ENCODE measurements around the gene KCNH1. TPM values are rescaled to one million over a fixed set of nuclear protein-coding genes. Genes with fewer than 3 reads are reported as not detected.
A peak's percentile ranks its signal among the peaks of the same experiment; 100 is the strongest.

Gene KCNH1
- total RNA-seq, 1 experiment from 2014 or later, result 2.4 TPM

- DNase-seq (ENCODE audit: low read depth), result no peak
Measured at GRCh38 chr1:210815641-210816550, 318.1 kb downstream of the KCNH1 start.

- DNase-seq (ENCODE audit: low read depth), result no peak
Measured at GRCh38 chr1:210814382-210815123, 319.4 kb downstream of the KCNH1 start.

- DNase-seq (ENCODE audit: low read depth), result no peak
Measured at GRCh38 chr1:210801501-210801900, 332.4 kb downstream of the KCNH1 start.

GRCh38 chr1:210800756-210801155, 333.2 kb downstream of the KCNH1 start:
- DNase-seq (ENCODE audit: low read depth), result no peak

GRCh38 chr1:210800301-210800700, 333.6 kb downstream of the KCNH1 start:
- DNase-seq (ENCODE audit: low read depth), result no peak

GRCh38 chr1:210797422-210797821, 336.5 kb downstream of the KCNH1 start:
- DNase-seq (ENCODE audit: low read depth), result no peak

GRCh38 chr1:210796421-210796820, 337.5 kb downstream of the KCNH1 start:
- no peak for DNase-seq (ENCODE audit: low read depth)

- no peak for DNase-seq (ENCODE audit: low read depth)
Measured at GRCh38 chr1:210794445-210794844, 339.5 kb downstream of the KCNH1 start.

- peak; percentile 83 for DNase-seq (ENCODE audit: low read depth)
Measured at GRCh38 chr1:210792250-210793102, 341.5 kb downstream of the KCNH1 start.

- no peak for DNase-seq (ENCODE audit: low read depth)
Measured at GRCh38 chr1:210790196-210790595, 343.8 kb downstream of the KCNH1 start.

GRCh38 chr1:210787800-210788199, 346.1 kb downstream of the KCNH1 start:
- DNase-seq (ENCODE audit: low read depth), result no peak

- DNase-seq (ENCODE audit: low read depth), result no peak
Measured at GRCh38 chr1:210786546-210786945, 347.4 kb downstream of the KCNH1 start.

GRCh38 chr1:210783925-210784324, 350.0 kb downstream of the KCNH1 start:
- DNase-seq (ENCODE audit: low read depth), result no peak

GRCh38 chr1:210781652-210782051, 352.3 kb downstream of the KCNH1 start:
- no peak for DNase-seq (ENCODE audit: low read depth)

- no peak for DNase-seq (ENCODE audit: low read depth)
Measured at GRCh38 chr1:210779269-210779668, 354.7 kb downstream of the KCNH1 start.

- DNase-seq (ENCODE audit: low read depth), result no peak
Measured at GRCh38 chr1:210777914-210778313, 356.0 kb downstream of the KCNH1 start.

- DNase-seq (ENCODE audit: low read depth), result no peak
Measured at GRCh38 chr1:210776712-210777111, 357.2 kb downstream of the KCNH1 start.

- no peak for DNase-seq (ENCODE audit: low read depth)
Measured at GRCh38 chr1:210775289-210775688, 358.7 kb downstream of the KCNH1 start.

- DNase-seq (ENCODE audit: low read depth), result no peak
Measured at GRCh38 chr1:210773450-210773849, 360.5 kb downstream of the KCNH1 start.

GRCh38 chr1:210771131-210771530, 362.8 kb downstream of the KCNH1 start:
- no peak for DNase-seq (ENCODE audit: low read depth)

- no peak for DNase-seq (ENCODE audit: low read depth)
Measured at GRCh38 chr1:210770396-210770984, 363.5 kb downstream of the KCNH1 start.

Data from HT1080 (cell line).